HepG2 (cell line): Measurements from ENCODE around the gene NIPAL1. TPM values are rescaled to one million over a fixed set of nuclear protein-coding genes. Genes with fewer than 3 reads are reported as not detected.
A peak's percentile ranks its signal among the peaks of the same experiment; 100 is the strongest.

ENCODE experiments used
- AHR ChIP-seq: IDR thresholded peaks from 2 replicates; pipeline ENCODE4 v1.6.1; 2018; ENCODE audit warnings: missing genetic modification reagents, missing compliant biosample characterization
- EHMT2 ChIP-seq: fragments of 200-600 bp; sonication (generic); IDR thresholded peaks from 2 replicates; pipeline ENCODE4 v1.7.0; 2017; ENCODE audit warnings: antibody characterized with exemption, low read depth, low read length, borderline replicate concordance
- EP300 ChIP-seq, 3 experiments: sonication (generic) in 1 of 3; formaldehyde crosslinking in 1 of 3; IDR thresholded peaks; 2 replicates each; pipeline versions ENCODE4 v1.5.1 to v1.6.1; 2011 to 2020; ENCODE audit warnings: low read depth in 2 of 3, low read length in 2 of 3, borderline replicate concordance in 1 of 3, improper control_type of control experiment in 1 of 3, mild to moderate bottlenecking in 1 of 3, missing genetic modification reagents in 1 of 3, moderate library complexity in 1 of 3
- FOXA1 ChIP-seq, 2 experiments: fragments of 450-650 bp in 1 of 2; sonication (generic) in 1 of 2; formaldehyde crosslinking in 1 of 2; IDR thresholded peaks; 2 replicates each; pipeline versions ENCODE4 v1.4.0 to v1.6.1; 2016 to 2020; ENCODE audit warnings: missing genetic modification reagents in 1 of 2
- HNF4A ChIP-seq: sonication (generic); formaldehyde crosslinking; IDR thresholded peaks from 2 replicates; pipeline ENCODE4 v1.4.0; 2020; ENCODE audit warnings: missing genetic modification reagents
- KDM6A ChIP-seq: IDR thresholded peaks from 2 replicates; pipeline ENCODE4 v1.6.1; 2016; ENCODE audit warnings: low read depth
- MIER2 ChIP-seq: IDR thresholded peaks from 2 replicates; pipeline ENCODE4 v1.6.1; 2016; ENCODE audit warnings: missing biosample characterization, missing genetic modification reagents
- NFYC ChIP-seq: IDR thresholded peaks from 2 replicates; pipeline ENCODE4 v1.6.1; 2016; ENCODE audit warnings: missing genetic modification reagents, missing compliant biosample characterization
- TARDBP ChIP-seq: sonication (generic); formaldehyde crosslinking; IDR thresholded peaks from 2 replicates; pipeline ENCODE4 v1.8.0; 2022; ENCODE audit warnings: mild to moderate bottlenecking, missing genetic modification reagents
- ZFX ChIP-seq: sonication (generic); formaldehyde crosslinking; IDR thresholded peaks from 2 replicates; pipeline ENCODE4 v1.4.0; 2020; ENCODE audit warnings: mild to moderate bottlenecking, low read depth, missing genetic modification reagents, moderate library complexity
- ZNF510 ChIP-seq: sonication (generic); formaldehyde crosslinking; IDR thresholded peaks from 2 replicates; pipeline ENCODE4 v1.4.0; 2020; ENCODE audit warnings: low read depth, mild to moderate bottlenecking, missing genetic modification reagents
- polyA plus RNA-seq, 8 experiments: library from polyadenylated mRNA; depleted of rRNA in 3 of 8; stranded (reverse) in 7 of 8; unstranded in 1 of 8; fragments of >200 nt; fragmentation: Illumina TruSeq in 4 of 8; extraction: Trizol in 4 of 8; gene quantifications; 2 replicates each; pipeline versions ENCODE4 v1.2.1 to v1.2.3, GENCODE V29; 2011 to 2016; ENCODE audit warnings: low read depth in 4 of 8, missing spikeins in 1 of 8, mixed read lengths in 1 of 8; ENCODE audit not compliant: insufficient read depth in 1 of 8
- total RNA-seq, 5 experiments: library from RNA; depleted of rRNA; stranded (reverse); fragments of >200 nt; fragmentation: Illumina TruSeq; extraction: Trizol; gene quantifications; 2 replicates each; pipeline ENCODE4 v1.2.3, GENCODE V29; 2016; ENCODE audit warnings: low read depth in 1 of 5
- TF ChIP-seq, protein P1 (sequence below): sonication (generic); formaldehyde crosslinking; IDR thresholded peaks from 2 replicates; pipeline ENCODE4 v1.5.0; 2020; ENCODE audit warnings: mild to moderate bottlenecking, missing genetic modification reagents
- TF ChIP-seq, protein P2 (sequence below): sonication (generic); formaldehyde crosslinking; IDR thresholded peaks from 2 replicates; pipeline ENCODE4 v1.5.0; 2020; ENCODE audit warnings: missing genetic modification reagents
- TF ChIP-seq, protein P3 (sequence below): IDR thresholded peaks from 2 replicates; pipeline ENCODE4 v1.6.1; 2016; ENCODE audit warnings: low read depth
- TF ChIP-seq, protein P4 (sequence below): sonication (generic); formaldehyde crosslinking; IDR thresholded peaks from 2 replicates; pipeline ENCODE4 v1.9.0; 2021; ENCODE audit warnings: mild to moderate bottlenecking, missing genetic modification reagents

The NIPAL1 gene
- total and polyA plus RNA-seq, 2 of the 13 experiments (the other 11 are each of a cell fraction or from before 2014, with no cell fraction given) = 1.4 to 3.4 TPM

DNA sequence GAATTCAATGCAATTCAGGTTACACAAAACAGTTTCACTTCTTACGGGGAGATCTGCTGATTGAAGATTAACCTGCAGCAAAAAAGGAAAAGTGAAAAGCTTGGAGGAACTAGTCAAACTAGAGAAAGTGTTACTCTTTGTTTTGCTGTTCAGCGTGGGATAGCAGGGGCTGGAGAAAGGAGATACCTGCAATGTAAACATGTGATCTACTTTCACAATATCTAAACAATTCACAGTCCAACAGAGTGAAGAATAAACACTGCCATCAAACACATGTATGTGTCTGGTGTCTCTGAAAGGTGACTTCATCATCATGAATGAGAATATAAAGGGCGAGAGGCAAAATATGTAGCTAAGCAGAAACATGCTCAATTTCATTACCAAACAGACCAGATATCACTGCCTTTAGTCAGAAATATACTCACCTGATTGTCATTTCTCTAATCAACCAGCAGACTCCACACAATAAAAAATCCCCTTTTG is 26.4 kb downstream of the NIPAL1 start (continued):
- TF ChIP-seq FOXA1 (IDR thresholded peaks at IDR 0.05) (peak; percentile 65), FOXA1 (CRISPR knock-in tag; IDR thresholded peaks at IDR 0.05) (peak; percentile 92), HNF4A (CRISPR knock-in tag) (peak; percentile 72), ZNF510 (CRISPR knock-in tag) (no peak), KDM6A (peak; percentile 60; the same call in 1 of the 2 replicates), AHR (CRISPR knock-in tag) (no peak), NFYC (no peak), MIER2 (CRISPR knock-in tag) (0 out of 2 replicates have a peak, but pooled peaks have one; percentile 20), TARDBP (CRISPR knock-in tag) (no peak; the same call in 1 of the 2 replicates), ZFX (CRISPR knock-in tag) (no peak), EP300 (IDR thresholded peaks at IDR 0.05; ENCODE audit: low read depth in 2 of 2, low read length in 2 of 2) (peak in 1 of 2 experiments; percentile 75; a peak in 2 of 4 replicates), EP300 (CRISPR knock-in tag; IDR thresholded peaks at IDR 0.05; ENCODE audit: borderline replicate concordance) (no peak), EHMT2 (peak; percentile 56; the same call in 1 of the 2 replicates)
- TF ChIP-seq, protein P1, sequence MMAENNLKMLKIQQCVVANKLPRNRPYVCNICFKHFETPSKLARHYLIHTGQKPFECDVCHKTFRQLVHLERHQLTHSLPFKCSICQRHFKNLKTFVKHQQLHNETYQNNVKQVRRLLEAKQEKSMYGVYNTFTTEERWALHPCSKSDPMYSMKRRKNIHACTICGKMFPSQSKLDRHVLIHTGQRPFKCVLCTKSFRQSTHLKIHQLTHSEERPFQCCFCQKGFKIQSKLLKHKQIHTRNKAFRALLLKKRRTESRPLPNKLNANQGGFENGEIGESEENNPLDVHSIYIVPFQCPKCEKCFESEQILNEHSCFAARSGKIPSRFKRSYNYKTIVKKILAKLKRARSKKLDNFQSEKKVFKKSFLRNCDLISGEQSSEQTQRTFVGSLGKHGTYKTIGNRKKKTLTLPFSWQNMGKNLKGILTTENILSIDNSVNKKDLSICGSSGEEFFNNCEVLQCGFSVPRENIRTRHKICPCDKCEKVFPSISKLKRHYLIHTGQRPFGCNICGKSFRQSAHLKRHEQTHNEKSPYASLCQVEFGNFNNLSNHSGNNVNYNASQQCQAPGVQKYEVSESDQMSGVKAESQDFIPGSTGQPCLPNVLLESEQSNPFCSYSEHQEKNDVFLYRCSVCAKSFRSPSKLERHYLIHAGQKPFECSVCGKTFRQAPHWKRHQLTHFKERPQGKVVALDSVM (CRISPR knock-in tag) = no peak
- TF ChIP-seq, protein P2, sequence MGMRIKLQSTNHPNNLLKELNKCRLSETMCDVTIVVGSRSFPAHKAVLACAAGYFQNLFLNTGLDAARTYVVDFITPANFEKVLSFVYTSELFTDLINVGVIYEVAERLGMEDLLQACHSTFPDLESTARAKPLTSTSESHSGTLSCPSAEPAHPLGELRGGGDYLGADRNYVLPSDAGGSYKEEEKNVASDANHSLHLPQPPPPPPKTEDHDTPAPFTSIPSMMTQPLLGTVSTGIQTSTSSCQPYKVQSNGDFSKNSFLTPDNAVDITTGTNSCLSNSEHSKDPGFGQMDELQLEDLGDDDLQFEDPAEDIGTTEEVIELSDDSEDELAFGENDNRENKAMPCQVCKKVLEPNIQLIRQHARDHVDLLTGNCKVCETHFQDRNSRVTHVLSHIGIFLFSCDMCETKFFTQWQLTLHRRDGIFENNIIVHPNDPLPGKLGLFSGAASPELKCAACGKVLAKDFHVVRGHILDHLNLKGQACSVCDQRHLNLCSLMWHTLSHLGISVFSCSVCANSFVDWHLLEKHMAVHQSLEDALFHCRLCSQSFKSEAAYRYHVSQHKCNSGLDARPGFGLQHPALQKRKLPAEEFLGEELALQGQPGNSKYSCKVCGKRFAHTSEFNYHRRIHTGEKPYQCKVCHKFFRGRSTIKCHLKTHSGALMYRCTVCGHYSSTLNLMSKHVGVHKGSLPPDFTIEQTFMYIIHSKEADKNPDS (CRISPR knock-in tag) = peak; percentile 58; the same call in 1 of the 2 replicates
- TF ChIP-seq, protein P3, sequence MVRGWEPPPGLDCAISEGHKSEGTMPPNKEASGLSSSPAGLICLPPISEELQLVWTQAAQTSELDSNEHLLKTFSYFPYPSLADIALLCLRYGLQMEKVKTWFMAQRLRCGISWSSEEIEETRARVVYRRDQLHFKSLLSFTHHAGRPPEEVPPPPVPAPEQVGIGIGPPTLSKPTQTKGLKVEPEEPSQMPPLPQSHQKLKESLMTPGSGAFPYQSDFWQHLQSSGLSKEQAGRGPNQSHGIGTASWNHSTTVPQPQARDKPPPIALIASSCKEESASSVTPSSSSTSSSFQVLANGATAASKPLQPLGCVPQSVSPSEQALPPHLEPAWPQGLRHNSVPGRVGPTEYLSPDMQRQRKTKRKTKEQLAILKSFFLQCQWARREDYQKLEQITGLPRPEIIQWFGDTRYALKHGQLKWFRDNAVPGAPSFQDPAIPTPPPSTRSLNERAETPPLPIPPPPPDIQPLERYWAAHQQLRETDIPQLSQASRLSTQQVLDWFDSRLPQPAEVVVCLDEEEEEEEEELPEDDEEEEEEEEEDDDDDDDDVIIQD (CRISPR knock-in tag) = peak; percentile 31; the same call in 1 of the 2 replicates
- TF ChIP-seq, protein P4, sequence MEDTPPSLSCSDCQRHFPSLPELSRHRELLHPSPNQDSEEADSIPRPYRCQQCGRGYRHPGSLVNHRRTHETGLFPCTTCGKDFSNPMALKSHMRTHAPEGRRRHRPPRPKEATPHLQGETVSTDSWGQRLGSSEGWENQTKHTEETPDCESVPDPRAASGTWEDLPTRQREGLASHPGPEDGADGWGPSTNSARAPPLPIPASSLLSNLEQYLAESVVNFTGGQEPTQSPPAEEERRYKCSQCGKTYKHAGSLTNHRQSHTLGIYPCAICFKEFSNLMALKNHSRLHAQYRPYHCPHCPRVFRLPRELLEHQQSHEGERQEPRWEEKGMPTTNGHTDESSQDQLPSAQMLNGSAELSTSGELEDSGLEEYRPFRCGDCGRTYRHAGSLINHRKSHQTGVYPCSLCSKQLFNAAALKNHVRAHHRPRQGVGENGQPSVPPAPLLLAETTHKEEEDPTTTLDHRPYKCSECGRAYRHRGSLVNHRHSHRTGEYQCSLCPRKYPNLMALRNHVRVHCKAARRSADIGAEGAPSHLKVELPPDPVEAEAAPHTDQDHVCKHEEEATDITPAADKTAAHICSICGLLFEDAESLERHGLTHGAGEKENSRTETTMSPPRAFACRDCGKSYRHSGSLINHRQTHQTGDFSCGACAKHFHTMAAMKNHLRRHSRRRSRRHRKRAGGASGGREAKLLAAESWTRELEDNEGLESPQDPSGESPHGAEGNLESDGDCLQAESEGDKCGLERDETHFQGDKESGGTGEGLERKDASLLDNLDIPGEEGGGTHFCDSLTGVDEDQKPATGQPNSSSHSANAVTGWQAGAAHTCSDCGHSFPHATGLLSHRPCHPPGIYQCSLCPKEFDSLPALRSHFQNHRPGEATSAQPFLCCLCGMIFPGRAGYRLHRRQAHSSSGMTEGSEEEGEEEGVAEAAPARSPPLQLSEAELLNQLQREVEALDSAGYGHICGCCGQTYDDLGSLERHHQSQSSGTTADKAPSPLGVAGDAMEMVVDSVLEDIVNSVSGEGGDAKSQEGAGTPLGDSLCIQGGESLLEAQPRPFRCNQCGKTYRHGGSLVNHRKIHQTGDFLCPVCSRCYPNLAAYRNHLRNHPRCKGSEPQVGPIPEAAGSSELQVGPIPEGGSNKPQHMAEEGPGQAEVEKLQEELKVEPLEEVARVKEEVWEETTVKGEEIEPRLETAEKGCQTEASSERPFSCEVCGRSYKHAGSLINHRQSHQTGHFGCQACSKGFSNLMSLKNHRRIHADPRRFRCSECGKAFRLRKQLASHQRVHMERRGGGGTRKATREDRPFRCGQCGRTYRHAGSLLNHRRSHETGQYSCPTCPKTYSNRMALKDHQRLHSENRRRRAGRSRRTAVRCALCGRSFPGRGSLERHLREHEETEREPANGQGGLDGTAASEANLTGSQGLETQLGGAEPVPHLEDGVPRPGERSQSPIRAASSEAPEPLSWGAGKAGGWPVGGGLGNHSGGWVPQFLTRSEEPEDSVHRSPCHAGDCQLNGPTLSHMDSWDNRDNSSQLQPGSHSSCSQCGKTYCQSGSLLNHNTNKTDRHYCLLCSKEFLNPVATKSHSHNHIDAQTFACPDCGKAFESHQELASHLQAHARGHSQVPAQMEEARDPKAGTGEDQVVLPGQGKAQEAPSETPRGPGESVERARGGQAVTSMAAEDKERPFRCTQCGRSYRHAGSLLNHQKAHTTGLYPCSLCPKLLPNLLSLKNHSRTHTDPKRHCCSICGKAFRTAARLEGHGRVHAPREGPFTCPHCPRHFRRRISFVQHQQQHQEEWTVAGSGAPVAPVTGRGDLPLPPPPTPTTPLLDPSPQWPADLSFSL = no peak
